ENCODE data around the gene UBAP2L.
"Not testable (repeated sequence)": the region's sequence is repeated elsewhere in the genome, so short reads cannot be mapped to it uniquely, and the experiment has no call there.

UBAP2L gene

DNA sequence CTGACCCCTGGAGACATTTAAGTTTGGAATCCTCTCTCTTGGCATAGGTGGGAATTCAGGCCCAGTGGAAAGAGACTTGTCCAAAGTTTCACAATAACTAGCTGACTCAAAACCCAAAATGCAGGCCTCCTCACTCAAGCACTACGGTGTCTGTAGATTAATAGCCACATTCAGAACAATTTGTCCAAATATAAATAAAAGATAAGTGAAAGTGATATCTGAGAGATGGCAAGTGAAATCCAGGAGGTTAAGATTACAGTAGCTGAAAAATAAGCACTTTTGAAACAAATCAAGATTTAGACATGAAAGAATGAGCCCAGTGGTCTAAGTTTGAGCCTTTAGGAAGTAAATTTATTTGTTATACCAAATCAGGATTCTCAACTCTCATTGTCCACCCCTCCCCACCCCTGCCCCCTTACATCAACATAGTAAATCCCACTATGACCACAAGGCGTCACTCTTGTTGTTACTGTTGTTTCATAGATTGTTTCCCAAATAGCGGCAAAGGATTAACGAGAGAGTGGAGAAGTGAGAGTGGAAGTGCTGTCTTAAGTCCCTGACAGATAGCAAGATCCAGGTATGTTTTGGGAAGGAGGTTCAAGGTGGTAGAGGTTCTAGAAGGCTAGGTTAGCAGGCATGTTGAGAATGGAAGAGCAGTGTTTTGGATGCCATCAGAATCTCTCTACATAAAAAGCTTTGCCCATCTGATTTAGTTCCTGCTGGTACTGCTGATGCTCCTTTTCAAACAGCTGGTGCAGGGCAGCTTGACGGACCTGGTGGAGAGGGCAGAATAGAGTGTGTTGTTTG is 21.8 kb upstream of the UBAP2L start:
- peak; percentile 53 for DNase-seq

DNA sequence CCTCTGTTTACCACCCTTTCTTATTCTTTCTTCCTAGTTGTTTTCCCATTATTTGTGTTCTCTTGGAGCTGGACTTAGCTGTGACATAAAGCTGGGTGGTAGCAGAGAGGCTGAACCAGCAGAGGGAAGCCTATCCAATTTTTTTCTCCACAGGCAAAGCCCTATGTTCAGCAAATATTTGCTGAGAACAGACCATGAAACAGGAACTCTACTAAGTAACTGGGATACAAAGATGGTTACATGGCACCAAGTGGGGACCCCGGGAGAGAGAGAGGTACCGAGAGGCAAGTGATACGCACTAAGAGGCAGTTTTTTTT is 21.2 kb upstream of the UBAP2L start:
- DNase-seq: no peak

DNA sequence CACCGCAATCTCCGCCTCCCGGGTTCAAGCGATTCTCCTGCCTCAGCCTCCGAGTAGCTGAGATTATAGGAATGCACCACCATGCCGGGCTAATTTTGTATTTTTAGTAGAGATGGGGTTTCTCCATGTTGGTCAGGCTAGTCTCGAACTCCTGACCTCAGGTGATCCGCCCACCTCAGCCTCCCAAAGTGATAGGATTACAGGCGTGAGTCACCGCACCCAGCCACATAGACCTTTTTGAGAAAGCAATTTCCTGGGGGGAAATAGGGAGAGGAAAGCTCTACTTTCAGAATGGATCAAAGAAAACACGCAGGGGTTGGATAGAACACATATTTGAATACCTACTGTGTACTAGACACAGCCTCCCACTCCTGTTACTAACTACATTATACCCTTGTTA is 15.0 kb upstream of the UBAP2L start:
- not testable (repeated sequence) for DNase-seq

DNA sequence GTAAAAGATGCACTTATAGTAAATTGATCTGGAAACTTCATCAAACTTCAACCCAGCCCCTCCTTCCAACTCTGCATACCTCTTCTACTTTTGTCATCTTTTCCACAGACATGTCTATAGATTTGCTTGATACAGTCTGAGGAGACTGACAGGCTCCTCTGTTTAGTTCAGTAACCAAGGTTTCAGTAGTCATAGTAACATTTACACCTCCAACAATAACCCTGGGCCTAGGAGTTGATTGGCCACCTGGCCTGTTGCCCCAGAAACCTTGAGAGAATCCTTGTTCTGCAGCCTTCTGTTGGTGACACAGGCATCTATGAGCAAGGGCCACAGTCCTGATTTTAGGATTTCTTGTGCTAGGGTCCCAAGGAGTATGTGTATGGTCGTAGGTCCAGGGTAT is 14.6 kb upstream of the UBAP2L start, which contains the start of gene CFAP141:
Gene CFAP141 (minus strand): TSS at position 138 of the 400 bp plus-strand sequence. CDS start 26 bp downstream, at position 112.
- DNase-seq: peak; percentile 22

DNA sequence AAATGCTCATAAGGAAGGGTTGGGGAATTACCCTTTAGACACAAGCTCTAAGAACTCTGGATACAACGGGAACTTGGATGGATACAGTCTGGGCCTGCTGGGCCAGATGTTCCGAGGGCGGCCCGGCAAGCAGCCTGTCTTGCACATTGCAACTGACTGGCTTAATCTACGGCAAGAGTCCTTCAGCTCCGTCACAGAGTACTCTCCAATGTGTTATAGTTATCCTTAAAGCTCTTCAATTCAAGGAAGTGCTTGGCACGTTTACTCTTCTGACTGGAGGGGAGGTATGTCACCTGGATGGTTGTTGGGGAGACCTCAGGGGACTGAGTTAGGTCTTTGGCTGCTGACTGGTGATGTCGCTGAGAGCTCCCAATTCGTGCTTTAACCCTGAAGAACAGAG is 13.5 kb upstream of the UBAP2L start:
- DNase-seq: no peak

GRCh38 chr1:154208677-154209388 is 11.9 kb upstream of the UBAP2L start:
- DNase-seq: no peak

DNA sequence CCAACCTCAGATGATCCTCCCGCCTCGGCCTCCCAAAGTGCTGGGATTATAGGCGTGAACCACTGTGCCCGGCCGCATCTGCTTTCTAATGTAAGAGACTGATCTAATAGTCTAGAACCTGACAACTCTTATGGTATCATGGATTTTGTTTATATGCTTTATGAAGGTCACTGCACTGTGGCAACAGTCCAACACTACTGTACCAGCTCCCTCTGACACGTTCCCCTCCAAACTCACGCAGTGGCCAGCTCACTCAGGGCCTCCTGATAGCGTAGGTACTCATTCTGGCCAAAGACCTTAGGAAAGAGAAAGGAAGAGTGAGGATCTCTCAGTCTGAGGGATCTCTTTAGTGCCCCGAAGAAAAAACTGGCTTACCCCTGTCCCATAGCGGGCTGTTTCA is 8.7 kb upstream of the UBAP2L start:
- no peak for DNase-seq

GRCh38 chr1:154213274-154213673 is 7.5 kb upstream of the UBAP2L start:
- DNase-seq: no peak

GRCh38 chr1:154218545-154218944 is 2.2 kb upstream of the UBAP2L start:
- DNase-seq: no peak

GRCh38 chr1:154219541-154219940 is 1.2 kb upstream of the UBAP2L start:
- DNase-seq: no peak

- no peak for DNase-seq
Measured at GRCh38 chr1:154220970-154221277, 169 bp downstream of the UBAP2L start.

DNA sequence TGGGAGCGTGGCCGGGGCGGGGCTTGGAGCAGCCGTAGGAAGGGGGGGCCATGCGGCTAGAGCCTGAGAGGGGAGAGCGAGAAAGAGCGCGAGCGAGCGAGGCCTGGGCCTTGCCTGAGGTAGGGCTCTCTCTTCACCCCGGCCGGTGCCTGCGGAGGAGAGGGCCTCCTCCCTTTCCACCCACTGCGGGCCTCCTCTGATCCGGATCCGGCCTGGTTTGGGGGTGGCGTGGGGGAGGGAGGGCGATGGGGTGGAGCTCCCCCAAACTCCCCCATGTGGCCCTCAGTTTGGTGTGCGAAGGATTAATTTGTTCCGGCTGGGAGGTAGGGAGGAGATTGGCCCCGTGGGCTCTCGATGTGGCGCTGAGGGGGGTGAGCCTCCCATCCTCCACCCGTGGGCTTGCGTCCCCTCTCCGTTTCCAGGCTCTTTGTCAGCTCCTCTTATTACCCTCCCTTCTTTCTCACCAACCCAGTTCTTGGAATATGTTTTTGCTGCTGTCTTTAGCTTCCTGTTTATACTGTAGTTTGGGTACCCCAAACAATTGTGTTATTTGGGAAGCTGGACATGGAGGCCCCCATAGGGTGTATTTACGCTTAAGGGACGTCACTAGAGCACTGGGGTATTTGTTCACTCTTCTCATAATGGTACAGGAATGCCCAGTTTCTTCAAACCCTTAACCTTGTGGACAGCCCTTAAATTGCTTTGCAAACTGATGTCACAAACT is 685 bp downstream of the UBAP2L start:
- peak; percentile 73 for DNase-seq

DNA sequence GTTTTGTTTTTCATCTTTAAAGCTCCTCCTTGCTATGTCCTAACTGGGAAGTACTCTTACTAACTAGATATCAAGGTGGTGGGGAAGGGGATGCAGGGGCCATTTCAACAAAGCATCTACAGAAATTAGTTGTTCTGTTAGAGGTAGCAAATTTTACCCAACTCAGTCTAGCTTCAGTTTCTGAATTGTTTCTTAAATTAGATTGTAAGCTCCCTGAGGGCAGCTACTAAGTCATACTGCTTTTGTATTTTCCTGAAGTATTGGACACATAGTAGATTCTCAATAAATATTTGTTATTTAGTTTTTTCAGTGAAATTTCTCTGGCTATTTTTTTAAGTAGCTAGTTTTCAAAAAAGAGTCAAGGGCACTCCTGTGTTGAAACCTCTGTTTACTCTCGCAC is 1.8 kb downstream of the UBAP2L start:
- DNase-seq: no peak

- DNase-seq: no peak
Measured at GRCh38 chr1:154222918-154223317, 2.2 kb downstream of the UBAP2L start.

DNA sequence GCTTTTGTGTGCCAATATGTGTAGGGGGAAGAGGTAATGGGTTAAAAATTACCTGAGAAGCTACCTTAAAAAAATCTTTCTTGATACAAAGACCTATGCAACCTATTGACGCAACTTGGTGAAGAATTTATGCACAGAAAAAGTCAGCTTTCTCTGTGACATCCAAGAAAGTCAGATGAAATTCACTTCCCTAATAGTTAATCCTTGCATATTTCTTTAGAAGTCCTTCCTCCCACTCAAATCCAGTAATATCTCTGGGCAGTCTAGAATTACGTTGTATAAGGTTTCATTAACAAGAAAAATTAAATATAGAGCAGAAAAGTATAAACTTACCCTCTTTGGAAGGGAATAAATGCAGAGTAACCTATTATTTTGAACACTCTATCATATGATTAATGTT is 2.9 kb downstream of the UBAP2L start:
- no peak for DNase-seq

DNA sequence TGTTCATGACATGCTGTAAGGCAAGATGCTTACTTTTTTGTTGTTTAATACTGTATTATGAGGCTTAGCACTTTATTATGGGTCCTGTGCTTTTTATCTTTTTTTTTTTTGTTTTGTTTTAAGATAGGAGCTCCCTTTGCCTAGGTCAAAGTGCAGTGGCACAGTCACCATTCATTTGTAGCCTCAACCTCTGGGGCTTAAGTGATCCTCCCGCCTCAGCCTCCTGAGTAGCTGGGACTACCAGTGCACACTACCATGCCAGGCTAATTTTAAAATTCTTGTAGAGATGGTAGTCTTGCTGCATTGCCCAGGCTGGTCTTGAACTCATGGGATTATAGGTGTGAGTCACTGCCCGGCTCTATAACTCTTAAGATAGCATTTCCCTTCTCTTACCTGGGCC is 4.6 kb downstream of the UBAP2L start:
- no peak for DNase-seq

DNA sequence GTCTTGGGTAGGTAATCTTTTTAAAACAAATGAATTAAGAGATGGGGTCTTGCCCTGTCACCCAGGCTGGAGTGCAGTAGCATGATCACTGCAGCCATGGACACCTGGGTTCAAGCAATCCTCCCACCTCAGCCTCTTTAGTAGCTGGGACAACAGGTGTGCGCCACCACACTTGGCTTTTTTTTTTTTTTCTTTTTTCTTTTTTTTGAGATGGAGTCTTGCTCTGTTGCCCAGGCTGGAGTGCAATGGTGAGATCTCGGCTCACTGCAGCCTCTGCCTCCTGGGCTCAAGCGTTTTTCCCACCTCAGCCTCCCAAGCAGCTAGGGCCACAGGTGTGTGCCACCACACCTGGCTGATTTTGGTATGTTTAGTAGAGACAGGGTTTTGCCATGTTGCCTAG is 10.4 kb downstream of the UBAP2L start:
- not testable (repeated sequence) for DNase-seq

DNA sequence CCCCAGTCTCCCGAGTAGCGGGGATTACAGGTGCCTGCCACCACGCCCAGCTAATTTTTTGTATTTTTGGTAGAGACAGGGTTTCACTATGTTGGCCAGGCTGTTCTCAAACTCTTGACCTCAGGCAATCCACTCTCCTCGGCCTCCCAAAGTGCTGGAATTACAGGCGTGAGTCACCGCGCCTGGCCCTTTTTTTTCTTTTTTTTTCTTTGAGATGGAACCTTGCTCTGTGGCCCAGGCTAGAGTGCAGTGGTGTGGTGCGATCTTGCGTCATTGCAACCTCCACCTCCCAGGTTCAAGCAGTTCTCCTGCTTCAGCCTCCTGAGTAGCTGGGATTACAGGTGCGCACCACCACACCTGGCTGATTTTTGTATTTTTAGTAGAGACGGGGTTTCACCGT is 12.4 kb downstream of the UBAP2L start:
- DNase-seq: not testable (repeated sequence)

DNA sequence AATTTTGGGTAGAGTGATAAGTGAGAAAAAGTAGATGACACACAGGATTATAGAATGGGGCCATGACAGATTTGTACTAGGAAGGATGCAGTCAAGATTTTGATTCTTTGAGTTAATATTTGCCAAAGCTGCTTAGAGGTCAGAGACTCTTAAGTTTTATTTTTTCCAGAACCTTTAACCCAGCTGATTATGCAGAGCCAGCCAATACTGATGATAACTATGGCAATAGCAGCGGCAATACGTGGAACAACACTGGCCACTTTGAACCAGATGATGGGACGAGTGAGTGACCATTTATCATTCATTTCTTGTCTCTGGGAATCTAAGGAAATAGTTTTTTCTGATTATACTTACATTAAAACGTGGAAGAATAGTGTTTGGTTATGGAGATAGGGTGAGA is 16.1 kb downstream of the UBAP2L start:
- no peak for DNase-seq

DNA sequence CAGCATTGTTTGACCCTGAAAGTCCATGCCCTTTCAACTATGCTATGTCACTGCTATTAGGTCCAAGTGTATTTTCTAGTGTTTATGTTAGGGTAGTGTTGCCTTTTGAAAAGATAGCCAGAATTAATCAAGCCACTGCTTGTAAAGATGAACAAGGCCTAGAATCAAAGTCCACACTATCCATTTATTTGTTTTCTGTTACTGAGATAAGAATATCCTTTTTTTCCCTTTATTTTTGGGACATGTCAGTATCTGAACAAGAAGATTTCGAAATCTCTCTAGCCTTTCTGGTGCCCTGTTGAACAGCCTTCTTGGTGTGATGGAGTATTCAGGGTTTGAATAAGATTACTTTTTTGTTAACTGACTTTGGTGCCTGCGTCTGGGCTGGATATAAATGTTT is 16.7 kb downstream of the UBAP2L start:
- DNase-seq: no peak

DNA sequence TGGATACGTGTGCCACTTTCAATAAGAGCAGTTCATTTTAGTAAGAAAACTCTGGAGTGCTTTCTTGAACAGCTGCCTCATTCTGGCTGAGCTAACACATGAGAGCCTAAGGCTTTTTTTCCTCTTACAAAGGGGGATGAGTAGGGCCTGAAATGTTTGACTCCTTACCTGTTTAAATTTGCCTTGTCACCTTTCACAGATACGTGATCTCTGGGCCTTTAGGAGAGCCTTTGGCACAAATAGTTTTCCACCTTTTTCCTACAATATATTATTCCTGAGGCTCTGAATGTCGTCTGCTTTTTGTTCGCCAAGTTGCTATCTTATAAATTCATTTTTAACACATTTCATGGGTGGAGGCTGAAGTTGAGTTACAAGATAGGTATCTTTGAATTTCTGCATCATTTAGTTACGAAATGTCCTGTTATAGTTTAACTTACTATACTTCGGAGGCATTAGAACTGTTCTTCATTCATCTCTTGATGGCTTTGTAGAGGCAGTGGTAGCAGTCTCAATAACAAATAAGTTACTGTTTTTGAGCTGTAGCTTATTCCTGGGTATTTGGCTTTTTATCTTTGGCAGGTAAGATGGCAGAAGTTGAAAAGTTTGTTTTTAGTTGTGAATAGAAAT is 17.2 kb downstream of the UBAP2L start:
- DNase-seq: no peak

DNA sequence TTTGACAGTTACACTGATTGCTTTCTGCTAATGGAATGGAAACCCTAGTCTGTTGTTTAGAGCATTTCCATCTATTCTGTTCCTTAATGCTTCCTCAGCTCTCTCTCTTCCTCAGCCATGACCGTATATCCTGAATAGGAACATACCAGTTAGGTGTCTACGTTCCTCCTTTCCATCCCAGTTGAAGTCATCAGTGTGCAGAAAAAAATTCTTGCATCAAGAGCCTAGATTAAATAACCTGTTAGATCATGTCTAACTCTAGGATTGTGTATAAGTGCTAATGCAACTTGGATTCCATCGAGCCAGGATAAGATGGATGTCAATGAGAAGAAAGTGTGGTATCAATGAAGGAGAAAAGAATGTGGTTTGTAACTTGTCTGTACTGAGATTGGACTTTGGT is 18.7 kb downstream of the UBAP2L start:
- no peak for DNase-seq

DNA sequence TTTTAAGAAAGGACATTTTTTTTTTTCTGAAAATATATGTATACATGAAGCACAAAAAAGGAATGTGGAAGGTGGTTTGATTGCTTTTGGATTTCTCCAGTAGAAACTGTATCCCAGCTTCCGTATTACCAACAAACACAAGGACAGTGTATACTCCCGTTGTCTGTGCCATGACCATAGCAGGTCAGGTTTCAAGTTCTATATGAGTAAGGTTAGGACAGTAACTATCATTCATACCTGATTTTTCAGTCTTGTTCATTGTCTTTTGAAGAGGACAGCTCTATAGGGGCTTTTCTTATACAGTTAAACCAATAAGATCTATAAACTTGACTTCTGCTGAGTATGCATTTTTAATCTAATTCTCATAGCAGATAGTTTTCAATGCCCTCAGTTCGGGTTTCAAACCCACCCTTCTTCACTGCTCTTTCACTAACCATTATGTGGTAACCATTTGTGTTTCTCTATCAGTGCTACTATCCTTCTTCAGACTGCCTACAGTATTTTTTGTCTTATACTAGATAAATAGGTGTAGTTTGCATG is 19.6 kb downstream of the UBAP2L start:
- DNase-seq: no peak
